Endothelial cell of umbilical vein (primary cell): ENCODE data around the gene LRRC7. TPM values are rescaled to one million over a fixed set of nuclear protein-coding genes. Genes with fewer than 3 reads are reported as not detected.

ENCODE experiments used
- BruUV-seq: library from RNA; stranded (reverse); fragments of 400-500 nt; replicated peaks from 2 replicates; lab custom pipeline; 2021; lab: Mats Ljungman, UMichigan
- CTCF ChIA-PET: fragments of 300-600, 350-600 bp; sonication (Branson Sonifier 250); formaldehyde crosslinking; loops from one replicate; lab custom pipeline; 2021; ENCODE audit warnings: antibody characterized with exemption, inconsistent platforms; lab: Charles Lee
- POLR2A ChIA-PET: fragments of 300-600, 350-600 bp; sonication (Branson Sonifier 250); formaldehyde crosslinking; loops from one replicate; lab custom pipeline; 2021; ENCODE audit warnings: antibody characterized with exemption, inconsistent platforms; lab: Charles Lee
- DNase-seq: peaks from one replicate; pipeline ENCODE4 v3.0.0-alpha.2; 2011; ENCODE audit warnings: low read depth, low spot score
- FAIRE-seq: peaks from 2 replicates; lab custom pipeline; 2011; peaks lifted over from hg19 to GRCh38; lab: Jason Lieb, UNC
- H2AFZ ChIP-seq: 2 replicates; pipeline ENCODE4 v1.6.0; 2012; ENCODE audit warnings: low read depth, low read length, control low read depth, inconsistent platforms
- H3K27ac ChIP-seq: 2 replicates; pipeline ENCODE4 v1.5.1; 2011; ENCODE audit warnings: low read depth, mild to moderate bottlenecking, control low read depth, low read length, moderate library complexity; ENCODE audit not compliant: insufficient read depth
- H3K27me3 ChIP-seq, 2 experiments: 2 replicates each; pipeline versions ENCODE4 v1.6.0 to v1.6.1; 2011; ENCODE audit warnings: low read length in 2 of 2, mixed read lengths in 1 of 2; ENCODE audit not compliant: control insufficient read depth in 2 of 2, insufficient read depth in 2 of 2
- H3K36me3 ChIP-seq, 2 experiments: 2 replicates in 1 of 2; 3 replicates in 1 of 2; pipeline ENCODE4 v1.5.1; 2011; ENCODE audit warnings: low read length in 2 of 2, mild to moderate bottlenecking in 1 of 2, moderate library complexity in 1 of 2; ENCODE audit not compliant: control insufficient read depth in 2 of 2, insufficient read depth in 2 of 2; ENCODE audit errors: extremely low read depth in 1 of 2
- H3K4me1 ChIP-seq: 3 replicates; pipeline ENCODE4 v1.5.1; 2011; ENCODE audit warnings: mild to moderate bottlenecking, low read length; ENCODE audit not compliant: control insufficient read depth, insufficient read depth; ENCODE audit errors: extremely low read depth
- H3K4me2 ChIP-seq: 2 replicates; pipeline ENCODE4 v1.6.1; 2011; ENCODE audit warnings: low read length, control low read depth, mixed read lengths; ENCODE audit not compliant: insufficient read depth
- H3K4me3 ChIP-seq, 3 experiments: fragments of 200-600 bp in 1 of 3; sonication (generic), shearing (Covaris generic) in 1 of 3; replicated peaks in 1 of 3; 2 replicates each; pipeline ENCODE4 v1.5.1; 2011 to 2016; ENCODE audit warnings: control low read depth in 3 of 3, low read length in 3 of 3, mild to moderate bottlenecking in 2 of 3, inconsistent platforms in 1 of 3, low read depth in 1 of 3, moderate library complexity in 1 of 3; ENCODE audit not compliant: insufficient read depth in 1 of 3
- H3K79me2 ChIP-seq: 2 replicates; pipeline ENCODE4 v1.6.0; 2012; ENCODE audit warnings: low read length, inconsistent platforms; ENCODE audit not compliant: control insufficient read depth, insufficient read depth
- H3K9ac ChIP-seq: replicated peaks from 2 replicates; pipeline ENCODE3; 2011; ENCODE audit warnings: low read length, control low read depth; ENCODE audit not compliant: insufficient read depth; ENCODE audit errors: extremely low read depth
- H3K9me1 ChIP-seq: replicated peaks from 3 replicates; pipeline ENCODE4 v1.6.0; 2011; ENCODE audit warnings: mild to moderate bottlenecking, low read length; ENCODE audit not compliant: control insufficient read depth, insufficient read depth; ENCODE audit errors: extremely low read depth
- H3K9me3 ChIP-seq: replicated peaks from 2 replicates; pipeline ENCODE4 v1.5.1; 2012; ENCODE audit warnings: low read length, inconsistent platforms; ENCODE audit not compliant: control insufficient read depth, insufficient read depth
- H4K20me1 ChIP-seq: replicated peaks from 2 replicates; pipeline ENCODE3; 2011; ENCODE audit warnings: mild to moderate bottlenecking, low read length; ENCODE audit not compliant: control insufficient read depth, insufficient read depth; ENCODE audit errors: extremely low read depth
- CTCF ChIP-seq, 2 donors: IDR thresholded peaks; 1 replicate in 1 of 2; 2 replicates in 1 of 2; pipeline ENCODE4 v1.5.1; 2011; ENCODE audit warnings: low read length in 2 of 2, mild to moderate bottlenecking in 2 of 2, moderate library complexity in 2 of 2, control low read depth in 1 of 2, inconsistent platforms in 1 of 2, low read depth in 1 of 2; ENCODE audit not compliant: insufficient read depth in 1 of 2; ENCODE audit errors: extremely low read depth in 1 of 2
- EZH2 ChIP-seq: IDR thresholded peaks from 2 replicates; pipeline ENCODE4 v1.6.1; 2012; ENCODE audit warnings: borderline replicate concordance, low read depth, mild to moderate bottlenecking, moderate library complexity, low read length, inconsistent platforms; ENCODE audit not compliant: severe bottlenecking
- FOS ChIP-seq: IDR thresholded peaks from 2 replicates; pipeline ENCODE4 v1.6.1; 2011; ENCODE audit warnings: mild to moderate bottlenecking, low read length, moderate library complexity, borderline replicate concordance; ENCODE audit not compliant: insufficient read depth
- GATA2 ChIP-seq: IDR thresholded peaks from 2 replicates; pipeline ENCODE4 v1.7.0; 2011; ENCODE audit warnings: low read depth, mild to moderate bottlenecking, moderate library complexity, mixed read lengths, low read length; ENCODE audit not compliant: insufficient read length, insufficient read depth
- JUN ChIP-seq: IDR thresholded peaks from 2 replicates; pipeline ENCODE4 v1.6.1; 2011; ENCODE audit warnings: borderline replicate concordance, low read depth; ENCODE audit not compliant: insufficient read length, insufficient read depth
- MAX ChIP-seq: IDR thresholded peaks from 2 replicates; pipeline ENCODE4 v1.6.1; 2011; ENCODE audit not compliant: insufficient read depth, insufficient read length
- MYC ChIP-seq: IDR thresholded peaks from one replicate; pipeline ENCODE4 v1.6.1; 2011; ENCODE audit warnings: mild to moderate bottlenecking, low read depth, low read length
- POLR2A ChIP-seq: IDR thresholded peaks from 2 replicates; pipeline ENCODE4 v1.6.1; 2012; ENCODE audit warnings: low read depth, mild to moderate bottlenecking, control low read depth, low read length
- POLR2AphosphoS5 ChIP-seq: IDR thresholded peaks from 2 replicates; pipeline ENCODE4 v1.6.1; 2012; ENCODE audit warnings: low read depth, mild to moderate bottlenecking, control low read depth, low read length, moderate library complexity; ENCODE audit not compliant: insufficient read depth
- dilution Hi-C: fragments of 300-500 bp; cut with MboI; formaldehyde crosslinking; loops from one replicate; pipeline ENCODE4 v1.15.0; 2019; ENCODE audit warnings: low sequenced_read_pairs; ENCODE audit not compliant: extremely low pct_ligation_motif_present
- intact Hi-C: fragments of 100-400 bp; cut with micrococcal nuclease; formaldehyde crosslinking; loops from one replicate; pipeline ENCODE4 v1.10.0; 2022
- polyA plus RNA-seq, 4 experiments: library from polyadenylated mRNA; depleted of rRNA in 3 of 4; stranded (reverse) in 3 of 4; unstranded in 1 of 4; fragments of >200 nt; gene quantifications; 2 replicates each; pipeline versions ENCODE4 v1.2.1 to v1.2.3, GENCODE V29; 2011 to 2012; ENCODE audit warnings: missing spikeins in 1 of 4
- total RNA-seq: library from RNA; stranded (reverse); gene quantifications from 2 replicates; pipeline ENCODE4 v1.2.3, GENCODE V29; 2021

Gene LRRC7
- total and polyA plus RNA-seq, 2 donors (not counting 3 experiments of a cell fraction or from before 2014, with no cell fraction given) = 0.11 to 0.58 TPM

GRCh38 chr1:70169018-70169839 lies 601.5 kb downstream of the LRRC7 start:
- ChIA-PET CTCF (interaction anchor here (1.2 to 1.4 kb wide), 2 partner anchors 15 to 27 kb away, joined by 3 to 5 read pairs; no protein-coding TSS in a partner anchor), POLR2A (no interaction called here)
- FAIRE-seq (no peak), DNase-seq (no peak)
- no peak overlapping the region for H3K9ac ChIP-seq
- intact Hi-C loops (no loop called here), dilution Hi-C loops (no loop called here)
- H3K27ac ChIP-seq = no peak overlapping the region
- no peaks in the 10 kb centered on the region for H4K20me1 ChIP-seq
- H3K9me3 ChIP-seq = no peaks in the 10 kb centered on the region
- no peaks in the 10 kb centered on the region for H3K4me1 ChIP-seq
- H3K9me1 ChIP-seq = no peaks in the 10 kb centered on the region
- no peaks in the 10 kb centered on the region for H3K36me3 ChIP-seq
- no peak for TF ChIP-seq MYC
- TF ChIP-seq MAX = no peak
- TF ChIP-seq FOS = no peak
- no peak for TF ChIP-seq EZH2
- TF ChIP-seq JUN = no peak
- TF ChIP-seq GATA2 = no peak
- TF ChIP-seq POLR2A = no peak
- TF ChIP-seq CTCF (IDR thresholded peaks at IDR 0.05; ENCODE audit: extremely low read depth in 1 of 2, insufficient read depth in 1 of 2, low read depth in 1 of 2, low read length in 2 of 2) = no peak
- no peak for TF ChIP-seq POLR2AphosphoS5
- no TSS peak for BruUV-seq
- no peaks in the 10 kb centered on the region for H3K79me2 ChIP-seq
- no peak overlapping the region for H3K4me3 ChIP-seq
- no peaks in the 10 kb centered on the region for H3K27me3 ChIP-seq
- no peak overlapping the region for H3K4me2 ChIP-seq
- no peak overlapping the region for H2AFZ ChIP-seq
